Measurements from ENCODE around the gene PRDM13. TPM values are rescaled to one million over a fixed set of nuclear protein-coding genes. Genes with fewer than 3 reads are reported as not detected.

PRDM13 gene
- total and polyA plus RNA-seq, 2 of the 13 experiments (the other 11 are each of a cell fraction or from before 2014, with no cell fraction given) = not detected

GRCh38 chr6:99568103-99568933 is 38.3 kb upstream of the PRDM13 start, which contains the start of gene CCNC (continued):
- TF ChIP-seq ZNF788 (CRISPR knock-in tag; IDR thresholded peaks at IDR 0.05; ENCODE audit: borderline replicate concordance) = peak; percentile 93
- peak; percentile 99 for TF ChIP-seq KDM2A (CRISPR knock-in tag; IDR thresholded peaks at IDR 0.05; ENCODE audit: borderline replicate concordance, low read depth)
- TF ChIP-seq ZNF451 (CRISPR knock-in tag; IDR thresholded peaks at IDR 0.05) = peak; percentile 77; the same call in 1 of the 2 replicates
- TF ChIP-seq ZNF142 (CRISPR knock-in tag; IDR thresholded peaks at IDR 0.05) = peak; percentile 72; the same call in 1 of the 2 replicates
- peak; percentile 99 for TF ChIP-seq ZFY (CRISPR knock-in tag; IDR thresholded peaks at IDR 0.05)
- TF ChIP-seq AGO1 (IDR thresholded peaks at IDR 0.05; ENCODE audit: low read depth, low read length, poor library complexity, severe bottlenecking) = peak; percentile 76
- TF ChIP-seq ATF7 (IDR thresholded peaks at IDR 0.05) = no peak
- TF ChIP-seq ATF7 (CRISPR knock-in tag; IDR thresholded peaks at IDR 0.05) = no peak
- peak; percentile 55; the same call in 1 of the 2 replicates for TF ChIP-seq ARNTL (CRISPR knock-in tag; IDR thresholded peaks at IDR 0.05)
- 0 out of 2 replicates have a peak, but pooled peaks have one; percentile 16 for TF ChIP-seq ZNF644 (CRISPR knock-in tag; IDR thresholded peaks at IDR 0.05; ENCODE audit: low read depth)
- TF ChIP-seq ZNF232 (CRISPR knock-in tag; IDR thresholded peaks at IDR 0.05; ENCODE audit: borderline replicate concordance) = peak; percentile 86; the same call in 1 of the 2 replicates
- TF ChIP-seq ZFP1 (CRISPR knock-in tag; IDR thresholded peaks at IDR 0.05) = peak; percentile 60; the same call in 1 of the 2 replicates
- peak; percentile 79 for TF ChIP-seq NCOA2 (CRISPR knock-in tag; IDR thresholded peaks at IDR 0.05)
- TF ChIP-seq RBM22 (optimal IDR thresholded peaks at IDR 0.05; ENCODE audit: low read length) = peak; percentile 56
- peak; percentile 54; the same call in 1 of the 2 replicates for TF ChIP-seq ZNF367 (CRISPR knock-in tag; IDR thresholded peaks at IDR 0.05; ENCODE audit: borderline replicate concordance)
- no peak for TF ChIP-seq ZNF430 (CRISPR knock-in tag; IDR thresholded peaks at IDR 0.05)

Data from HepG2 (cell line).